ENCODE data around the gene CCDC63.

DNA sequence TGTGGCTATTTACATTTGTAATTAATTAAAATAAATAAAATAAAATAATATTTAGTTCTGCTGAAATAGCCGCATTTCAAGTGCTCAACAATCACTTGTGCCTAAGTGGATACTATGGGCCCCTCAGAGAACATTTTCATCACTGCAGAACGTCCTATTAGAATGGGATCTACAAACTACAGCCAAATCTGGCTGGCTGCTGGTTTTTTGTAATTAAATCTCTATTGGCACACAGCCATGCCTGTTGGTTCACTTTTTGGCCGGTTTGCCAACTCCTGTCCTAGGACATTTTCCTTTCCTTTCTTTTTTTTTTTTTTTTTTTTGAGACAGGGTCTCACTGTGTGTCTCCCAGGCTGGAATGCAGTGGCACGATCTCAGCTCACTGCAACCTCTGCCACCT, 9.8 kb downstream of the CCDC63 start:
- TF ChIP-seq, protein P1, sequence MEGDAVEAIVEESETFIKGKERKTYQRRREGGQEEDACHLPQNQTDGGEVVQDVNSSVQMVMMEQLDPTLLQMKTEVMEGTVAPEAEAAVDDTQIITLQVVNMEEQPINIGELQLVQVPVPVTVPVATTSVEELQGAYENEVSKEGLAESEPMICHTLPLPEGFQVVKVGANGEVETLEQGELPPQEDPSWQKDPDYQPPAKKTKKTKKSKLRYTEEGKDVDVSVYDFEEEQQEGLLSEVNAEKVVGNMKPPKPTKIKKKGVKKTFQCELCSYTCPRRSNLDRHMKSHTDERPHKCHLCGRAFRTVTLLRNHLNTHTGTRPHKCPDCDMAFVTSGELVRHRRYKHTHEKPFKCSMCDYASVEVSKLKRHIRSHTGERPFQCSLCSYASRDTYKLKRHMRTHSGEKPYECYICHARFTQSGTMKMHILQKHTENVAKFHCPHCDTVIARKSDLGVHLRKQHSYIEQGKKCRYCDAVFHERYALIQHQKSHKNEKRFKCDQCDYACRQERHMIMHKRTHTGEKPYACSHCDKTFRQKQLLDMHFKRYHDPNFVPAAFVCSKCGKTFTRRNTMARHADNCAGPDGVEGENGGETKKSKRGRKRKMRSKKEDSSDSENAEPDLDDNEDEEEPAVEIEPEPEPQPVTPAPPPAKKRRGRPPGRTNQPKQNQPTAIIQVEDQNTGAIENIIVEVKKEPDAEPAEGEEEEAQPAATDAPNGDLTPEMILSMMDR (IDR thresholded peaks at IDR 0.05 in 2 of 3, conservative IDR thresholded peaks at IDR 0.05 in 1 of 3; ENCODE audit: insufficient read depth in 2 of 3, low read depth in 1 of 3, low read length in 3 of 3) = no peak
- TF ChIP-seq TGIF2 (CRISPR knock-in tag; IDR thresholded peaks at IDR 0.05) (no peak), EGR1 (conservative IDR thresholded peaks at IDR 0.05) (no peak)

Data from K562 (cell line).